Esophagus mucosa (tissue), 1 donor: ENCODE measurements around the gene PROC. TPM values are rescaled to one million over a fixed set of nuclear protein-coding genes. Genes with fewer than 3 reads are reported as not detected.
"Not testable (repeated sequence)": the region's sequence is repeated elsewhere in the genome, so short reads cannot be mapped to it uniquely, and the experiment has no call there.

Source experiments
- ATAC-seq: fragments of 200-7000 bp; cut with Tn5 transposase; one replicate; pipeline ENCODE4 v1.9.1; 2020
- total RNA-seq: library from RNA; stranded (reverse); gene quantifications from one replicate; pipeline ENCODE4 v1.2.4, GENCODE V29; 2023
- donor health status: DM: yes; HTN: yes; CAD: no.

PROC gene
- total RNA-seq, 1 donor from 2014 or later, result 0.20 TPM

DNA sequence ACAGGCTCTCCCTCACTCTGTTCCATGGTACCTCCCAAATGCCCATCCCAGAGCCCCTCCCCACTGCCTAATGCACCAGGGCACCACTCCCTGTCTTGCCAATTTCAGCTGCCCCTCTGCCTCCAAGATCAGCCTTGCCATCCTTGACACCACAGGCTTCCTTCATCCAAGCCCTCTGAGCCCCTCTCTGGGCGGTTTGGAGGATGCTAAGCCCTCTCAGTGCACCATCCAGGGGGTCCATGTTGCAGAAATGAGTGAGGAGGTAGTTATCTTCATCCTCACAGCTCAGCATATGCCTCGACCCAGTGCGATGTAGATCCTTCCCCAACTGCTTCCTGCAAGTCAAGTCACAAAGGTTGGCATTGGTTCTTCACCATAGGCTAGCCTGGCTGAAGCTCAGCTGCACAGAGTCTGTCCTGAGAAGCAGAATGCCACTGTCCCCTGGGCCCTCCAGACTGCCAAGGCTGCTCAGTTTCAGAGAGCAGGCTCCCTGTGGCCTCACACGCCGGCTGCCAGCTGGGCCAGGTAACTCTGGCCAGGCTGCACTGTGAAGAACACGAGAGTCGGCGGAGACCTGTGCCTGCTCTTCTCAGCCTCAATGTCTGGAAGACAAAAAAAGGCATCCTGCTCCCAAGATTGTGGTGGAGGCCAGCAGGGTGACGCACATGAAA lies 20.5 kb upstream of the PROC start:
- no peak for ATAC-seq

DNA sequence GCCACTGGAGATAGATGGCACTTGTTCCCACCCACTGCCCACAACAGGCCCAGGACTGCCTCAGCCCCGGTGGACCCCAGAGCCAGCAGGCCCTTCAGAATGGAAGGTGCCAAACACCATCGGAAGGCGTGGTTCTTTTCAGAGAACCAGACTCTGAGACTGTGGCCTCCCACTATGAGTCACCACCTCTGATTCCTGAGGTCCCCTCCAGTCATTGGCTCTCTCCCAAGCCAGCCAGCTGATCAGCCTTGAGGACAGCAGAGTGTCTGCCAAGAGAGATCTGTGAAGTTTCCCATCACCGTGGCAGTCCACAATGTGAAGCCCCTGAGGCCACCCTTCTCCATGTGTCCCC lies 20.0 kb upstream of the PROC start:
- ATAC-seq, result peak; percentile 82

- ATAC-seq, result peak; percentile 68
These were observed 17.7 kb upstream of the PROC start for GRCh38 chr2:127400533-127400896.

- peak; percentile 65 for ATAC-seq
These were observed 17.1 kb upstream of the PROC start for GRCh38 chr2:127400897-127401756.

- ATAC-seq, result peak; percentile 34
These were observed 16.2 kb upstream of the PROC start for GRCh38 chr2:127401757-127402695.

- ATAC-seq, result no peak
These were observed 14.8 kb upstream of the PROC start for GRCh38 chr2:127403460-127403859.

DNA sequence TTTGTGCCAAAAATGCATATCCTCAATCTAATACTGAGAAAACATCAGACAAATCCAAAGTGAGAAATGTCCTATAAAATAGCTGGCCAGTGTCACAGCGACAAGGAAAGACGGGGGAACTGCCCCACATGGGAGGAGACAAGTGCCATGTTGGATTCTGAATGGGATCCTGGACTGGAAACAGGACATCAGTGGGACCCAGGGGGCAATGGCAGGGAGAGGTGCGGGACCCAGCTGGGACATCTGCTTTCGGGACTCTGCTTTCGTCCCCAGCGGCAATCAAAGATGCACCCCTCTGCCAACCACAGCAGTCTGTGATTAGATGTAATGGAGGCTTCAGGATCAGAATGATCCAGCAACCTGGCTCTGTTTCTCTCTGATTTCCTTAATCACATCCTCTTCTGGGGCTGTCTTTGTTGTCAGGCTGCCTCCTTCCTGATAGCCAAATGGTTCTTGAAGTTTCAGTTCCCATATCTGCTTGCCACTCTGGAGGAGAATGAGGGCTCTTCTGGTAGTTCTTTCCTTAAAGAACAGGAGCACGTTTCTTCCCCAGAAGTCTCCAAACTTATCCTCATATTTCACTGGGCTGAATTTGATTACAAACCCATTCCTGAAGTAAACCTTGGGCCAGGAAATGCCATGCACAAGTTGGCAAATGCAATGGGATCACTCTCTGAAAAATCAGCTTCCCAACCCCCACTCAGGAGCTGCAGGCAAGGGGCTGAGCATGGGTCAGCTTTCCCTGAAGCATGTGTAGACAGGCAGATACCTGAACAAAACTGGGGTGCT lies 13.6 kb upstream of the PROC start:
- ATAC-seq, result no peak

DNA sequence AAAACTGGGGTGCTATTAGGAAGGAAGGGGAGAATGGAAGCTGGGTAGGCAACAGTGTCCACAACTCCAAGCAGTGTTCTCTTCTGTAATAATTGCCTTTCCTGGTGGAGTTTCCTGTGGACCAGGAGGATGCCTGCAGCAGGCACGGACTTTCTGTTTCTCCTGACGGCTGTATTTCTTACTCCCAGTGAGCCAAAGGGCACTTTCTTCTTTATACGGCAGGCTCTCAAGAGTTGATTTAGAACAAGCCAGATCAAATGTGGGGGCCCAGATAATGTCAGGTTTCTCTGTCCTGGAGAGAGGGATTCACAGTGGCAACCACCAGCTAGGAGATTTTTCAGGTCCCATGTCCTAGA lies 13.0 kb upstream of the PROC start:
- ATAC-seq, result no peak

DNA sequence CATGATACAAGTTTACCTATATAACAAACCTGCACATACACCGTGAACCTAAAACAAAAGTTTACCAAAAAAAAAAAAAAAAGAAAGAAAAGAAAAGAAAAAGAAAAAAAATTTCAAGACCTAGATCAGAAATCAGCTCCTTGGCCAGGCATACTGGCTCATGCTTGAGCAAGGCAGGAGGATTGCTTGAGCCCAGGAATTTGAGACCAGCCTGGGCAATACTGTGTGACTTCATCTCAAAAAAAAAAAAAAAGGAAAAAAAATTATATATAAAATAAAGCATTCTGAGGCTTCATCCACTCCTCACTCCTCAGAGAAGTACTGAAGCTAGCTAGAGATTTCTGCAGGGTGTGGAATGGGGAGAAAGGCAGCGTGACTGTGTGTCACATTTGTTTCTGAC lies 11.8 kb upstream of the PROC start:
- no peak for ATAC-seq

- no peak for ATAC-seq
These were observed 11.1 kb upstream of the PROC start for GRCh38 chr2:127407091-127407490.

DNA sequence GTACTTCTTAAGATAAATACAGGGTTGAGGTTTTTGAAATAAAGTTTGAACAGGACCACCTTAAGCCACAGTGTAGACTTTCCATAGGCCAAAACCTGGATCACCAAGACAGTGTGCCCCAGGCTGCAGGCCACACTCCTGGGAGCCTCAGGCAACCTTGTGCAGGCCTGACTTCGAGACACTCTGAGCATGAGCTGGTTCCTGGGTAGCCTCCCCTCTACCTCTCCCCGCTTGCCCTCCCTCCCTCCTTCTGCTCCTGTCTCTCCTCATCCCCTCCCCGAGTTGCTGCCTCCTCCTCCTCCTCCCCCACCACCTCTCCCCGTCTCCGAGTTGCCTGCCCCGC lies 10.6 kb upstream of the PROC start:
- ATAC-seq, result peak; percentile 35

GRCh38 chr2:127408004-127408806 lies 10.0 kb upstream of the PROC start:
- peak; percentile 89 for ATAC-seq

GRCh38 chr2:127408807-127409099 lies 9.5 kb upstream of the PROC start:
- no peak for ATAC-seq

DNA sequence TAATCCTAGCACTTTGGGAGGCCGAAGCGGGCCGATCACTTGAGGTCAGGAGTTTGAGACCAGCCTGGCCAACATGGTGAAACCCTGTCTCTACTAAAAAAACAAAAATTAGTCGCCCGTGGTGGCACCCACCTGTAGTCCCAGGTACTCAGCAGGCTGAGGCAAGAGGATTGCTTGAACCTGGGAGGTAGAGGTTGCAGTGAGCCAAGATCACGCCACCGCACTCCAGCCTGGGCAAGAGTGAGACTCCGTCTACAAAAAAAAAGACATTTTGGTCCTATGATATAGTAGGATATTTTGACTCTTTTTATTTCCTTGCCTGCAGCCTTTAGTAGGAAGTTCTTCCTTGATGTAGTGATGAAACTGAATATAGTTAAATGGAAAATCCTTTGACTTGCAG lies 8.5 kb upstream of the PROC start:
- not testable (repeated sequence) for ATAC-seq

DNA sequence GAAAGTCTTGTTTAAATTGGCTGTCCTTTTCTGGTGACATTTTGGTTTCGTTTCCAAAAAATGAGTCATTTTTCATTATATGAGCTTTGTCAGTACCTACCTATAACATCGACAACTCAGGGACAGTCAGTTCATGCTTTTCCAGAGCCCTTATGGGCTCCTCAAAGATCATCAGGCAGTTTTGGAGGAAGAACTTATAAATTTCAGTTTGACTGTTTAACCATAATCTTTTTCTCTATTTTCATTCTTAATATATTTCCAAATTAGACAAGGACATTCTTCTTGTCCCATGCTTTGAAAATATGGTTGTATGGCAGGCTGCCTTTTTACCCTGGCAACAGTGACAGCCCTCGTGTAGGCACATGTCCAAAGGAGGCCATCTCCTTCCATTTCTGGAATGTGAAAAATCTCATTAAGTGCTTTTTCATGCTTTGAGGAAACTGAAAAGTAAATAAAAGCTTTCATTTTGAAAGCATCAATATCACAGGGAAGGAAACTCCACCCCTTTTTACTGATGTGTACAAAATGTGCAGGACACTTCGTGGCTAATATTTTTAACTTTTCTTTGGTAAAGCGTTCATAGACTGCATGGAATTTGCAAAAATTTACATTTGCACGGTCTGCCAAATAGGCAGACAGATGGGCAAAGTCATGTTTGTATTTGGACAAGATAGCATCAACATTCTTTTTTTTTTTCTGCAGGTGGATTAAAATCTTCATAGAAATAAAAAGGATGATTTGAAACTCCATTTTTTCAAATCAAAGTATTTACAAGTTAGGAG lies 7.2 kb upstream of the PROC start:
- no peak for ATAC-seq

GRCh38 chr2:127411653-127412369 lies 6.4 kb upstream of the PROC start:
- ATAC-seq, result no peak

DNA sequence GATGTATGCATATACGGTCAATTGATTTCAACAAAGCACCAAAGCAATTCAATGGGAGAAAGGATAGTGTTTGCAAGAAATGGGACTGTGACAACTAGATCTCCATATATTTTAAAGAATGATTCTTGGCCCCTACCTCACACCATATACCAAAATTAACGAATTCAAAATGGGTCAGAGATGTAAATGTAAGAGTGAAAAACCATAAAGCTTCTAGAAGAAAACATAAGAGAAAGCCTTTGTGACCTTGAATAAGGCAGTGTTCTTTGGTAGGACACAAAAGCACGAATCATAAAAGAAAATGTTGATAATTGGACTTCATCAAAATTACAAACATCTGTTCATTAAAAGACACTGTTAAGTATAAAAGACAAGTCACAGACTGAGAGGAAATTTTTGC lies 5.0 kb upstream of the PROC start:
- no peak for ATAC-seq

GRCh38 chr2:127413782-127414637 lies 4.2 kb upstream of the PROC start:
- no peak for ATAC-seq
